Stimulated activated CD8-positive, alpha-beta memory T cell treated with anti-CD3 and anti-CD28 coated beads, Interleukin-12 subunit alpha, Interleukin-12 subunit beta, amount 100 ng/mL, for 24 hours (primary cell): ENCODE measurements around the gene KLF16.

Source experiments
- DNase-seq: peaks from one replicate; pipeline ENCODE4 v3.0.0-alpha.2; 2020; ENCODE audit errors: extremely low read depth

Gene KLF16

DNA sequence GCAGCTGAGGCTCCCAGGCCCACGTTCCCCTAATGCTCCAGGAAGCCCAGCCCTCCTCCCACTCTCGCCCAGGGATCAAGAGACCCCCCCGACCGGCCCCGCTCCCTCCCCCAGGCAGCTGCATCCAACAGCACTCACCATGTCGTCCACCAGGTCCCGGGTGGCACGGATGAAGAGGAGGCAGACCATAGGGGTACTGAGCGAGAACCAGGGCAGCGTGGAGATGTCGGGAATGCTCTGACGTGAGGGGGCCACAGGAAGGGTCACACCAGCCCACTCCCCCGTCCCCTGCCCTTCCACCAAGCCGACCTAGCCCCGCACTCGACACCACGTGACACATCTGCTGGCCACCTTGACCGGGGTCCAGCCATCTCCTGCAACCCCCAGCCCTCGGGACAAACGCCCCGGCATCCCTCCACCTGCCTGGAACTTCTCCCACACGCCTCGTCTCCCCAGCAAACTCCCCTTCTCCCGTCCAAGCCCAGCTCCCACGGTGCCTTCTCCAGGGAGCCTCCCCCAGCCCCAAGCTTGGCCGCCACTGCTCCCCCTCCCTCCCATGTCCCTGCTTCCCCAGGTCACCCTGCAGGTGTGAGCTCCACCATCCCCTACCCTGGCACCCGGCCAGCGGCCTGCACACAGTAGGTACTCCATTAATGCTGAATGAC lies 56.2 kb downstream of the KLF16 start:
- DNase-seq, result no peak

DNA sequence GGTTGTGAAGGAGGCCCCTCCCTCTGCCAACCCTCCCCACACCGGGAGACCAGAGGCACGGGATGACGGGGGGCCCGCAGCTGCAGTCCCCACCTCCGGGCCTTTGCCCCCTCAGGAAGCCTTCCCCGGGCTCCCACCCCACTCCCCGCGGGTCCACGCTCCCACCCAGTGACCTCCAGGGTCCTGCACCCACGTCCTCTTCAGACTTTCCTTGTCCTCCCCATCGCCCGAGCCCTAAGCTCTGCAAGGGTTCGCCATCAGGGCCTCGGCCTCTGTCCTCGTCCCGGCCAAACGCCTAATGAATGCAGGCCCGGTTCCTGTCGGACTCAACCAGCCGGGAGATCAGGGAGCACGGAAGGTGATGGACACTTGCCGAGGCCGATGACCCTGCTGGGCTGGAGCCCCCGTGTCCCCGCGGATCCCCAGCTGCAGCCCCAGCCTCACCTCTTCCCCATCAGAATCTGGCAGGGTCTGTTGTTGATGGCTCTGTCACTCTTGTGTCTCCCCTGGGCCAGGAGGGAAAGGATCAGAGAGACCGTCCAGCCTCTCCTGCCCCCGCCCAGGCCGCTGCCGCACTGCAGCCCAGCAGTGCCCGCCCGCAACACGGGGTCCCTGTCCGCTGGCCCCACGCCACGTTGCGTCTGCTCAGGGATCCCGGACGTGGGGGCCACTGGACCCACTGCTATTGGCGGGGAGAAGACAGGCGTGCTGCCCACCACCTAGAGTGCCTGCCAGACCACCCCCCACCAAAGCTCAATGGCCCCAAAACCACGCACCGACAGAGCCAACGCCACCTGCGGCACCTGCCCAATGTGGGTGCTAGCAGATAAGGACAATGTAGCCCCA lies 57.0 kb downstream of the KLF16 start:
- DNase-seq, result no peak

- DNase-seq, result no peak
Observed at GRCh38 chr19:1805401-1806183, 57.8 kb downstream of the KLF16 start.

- DNase-seq, result no peak
Observed at GRCh38 chr19:1804858-1805257, 58.5 kb downstream of the KLF16 start.
